SH-SY5Y (cell line): ENCODE results near the gene FUNDC1.

Experiments used
- GATA2 ChIP-seq: IDR thresholded peaks from 2 replicates; pipeline ENCODE4 v1.6.1; 2011; ENCODE audit warnings: mild to moderate bottlenecking, low read depth, low read length
- GATA3 ChIP-seq: IDR thresholded peaks from 2 replicates; pipeline ENCODE4 v1.6.1; 2011; ENCODE audit warnings: low read depth, mild to moderate bottlenecking, low read length, moderate library complexity

The FUNDC1 gene

DNA sequence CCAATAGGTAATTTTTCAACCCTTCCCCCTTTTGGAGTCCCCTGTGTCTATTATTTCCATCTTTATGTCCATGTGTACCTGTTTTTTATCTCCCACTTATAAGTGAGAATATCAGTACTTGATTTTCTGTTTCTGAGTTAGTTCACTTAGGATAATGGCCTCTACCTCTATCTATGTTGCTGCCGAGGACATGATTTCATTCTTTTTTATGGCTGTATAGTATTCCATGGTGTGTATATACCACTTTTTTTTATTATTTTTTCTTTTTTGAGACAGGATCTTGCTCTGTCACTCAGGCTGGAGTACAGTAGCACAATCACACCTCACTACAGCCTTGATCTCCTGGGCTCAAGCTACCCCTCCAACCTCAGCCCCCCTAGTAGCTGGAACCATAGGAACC lies 47.6 kb downstream of the FUNDC1 start:
- TF ChIP-seq GATA2 = no peak
- no peak for TF ChIP-seq GATA3

DNA sequence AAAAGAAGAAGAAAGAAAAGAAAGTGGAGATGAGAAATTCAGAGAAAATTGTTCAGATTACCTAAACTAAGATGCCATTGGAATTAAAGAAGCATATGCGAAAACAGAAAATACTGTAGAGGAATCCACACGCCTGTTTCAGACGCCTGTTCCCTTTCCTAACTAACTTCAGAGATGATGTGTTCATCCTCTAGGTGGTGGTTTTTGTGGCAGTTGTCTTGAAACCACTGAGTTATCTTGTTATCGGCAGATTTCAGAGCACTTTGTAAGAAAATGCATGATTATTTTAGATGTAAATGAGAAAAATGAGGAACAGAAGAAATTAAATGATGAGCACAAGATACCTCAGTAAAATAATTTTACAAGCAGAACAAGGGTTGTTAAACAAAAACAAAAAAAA lies 48.3 kb downstream of the FUNDC1 start:
- TF ChIP-seq GATA2 (no peak), GATA3 (no peak)

DNA sequence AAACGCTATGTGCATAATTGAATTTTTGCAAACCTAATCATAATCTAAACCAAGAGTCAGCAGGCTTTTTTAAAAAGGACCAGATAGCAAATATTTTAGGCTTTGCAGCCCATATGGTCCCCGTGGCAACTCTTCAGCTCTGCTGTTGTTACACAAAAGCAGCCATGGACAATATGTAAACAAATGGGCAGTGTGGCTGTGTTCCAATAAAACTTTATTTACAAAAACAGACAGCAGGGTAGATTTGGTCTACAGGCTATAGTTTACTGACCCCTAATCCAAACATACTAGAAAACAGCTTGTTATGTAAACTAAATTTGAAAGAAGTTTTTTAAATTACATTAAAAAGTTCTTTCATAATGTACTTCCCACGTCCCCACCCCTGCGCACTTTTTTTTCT lies 53.1 kb downstream of the FUNDC1 start:
- TF ChIP-seq GATA2 (no peak), GATA3 (no peak)

DNA sequence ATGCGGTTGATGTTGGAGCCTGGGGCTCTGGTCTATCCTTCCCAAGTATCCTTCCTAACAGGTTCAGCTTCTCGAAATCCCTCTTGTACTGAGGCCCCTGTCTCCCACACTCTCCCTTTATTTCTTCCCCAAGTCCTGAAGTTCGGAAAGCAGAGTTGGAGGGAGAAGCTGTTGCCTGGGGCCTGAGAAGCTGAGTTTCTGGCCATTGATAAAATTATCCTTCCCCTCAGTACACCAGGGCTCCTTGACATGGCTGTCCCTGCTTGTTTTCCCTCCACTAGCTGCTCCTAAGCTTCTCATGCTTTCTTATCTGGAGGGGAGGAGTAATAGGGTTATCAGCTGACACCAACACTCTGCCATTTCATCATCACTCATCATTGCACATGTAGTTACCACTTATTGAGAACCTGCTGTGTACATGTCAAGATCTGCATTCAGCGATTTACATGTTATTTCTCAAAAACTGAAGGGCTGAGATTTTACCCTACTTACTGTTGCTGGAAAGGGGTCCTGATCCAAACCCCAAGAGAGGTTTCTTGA lies 58.0 kb downstream of the FUNDC1 start:
- TF ChIP-seq GATA2 (no peak), GATA3 (no peak)

DNA sequence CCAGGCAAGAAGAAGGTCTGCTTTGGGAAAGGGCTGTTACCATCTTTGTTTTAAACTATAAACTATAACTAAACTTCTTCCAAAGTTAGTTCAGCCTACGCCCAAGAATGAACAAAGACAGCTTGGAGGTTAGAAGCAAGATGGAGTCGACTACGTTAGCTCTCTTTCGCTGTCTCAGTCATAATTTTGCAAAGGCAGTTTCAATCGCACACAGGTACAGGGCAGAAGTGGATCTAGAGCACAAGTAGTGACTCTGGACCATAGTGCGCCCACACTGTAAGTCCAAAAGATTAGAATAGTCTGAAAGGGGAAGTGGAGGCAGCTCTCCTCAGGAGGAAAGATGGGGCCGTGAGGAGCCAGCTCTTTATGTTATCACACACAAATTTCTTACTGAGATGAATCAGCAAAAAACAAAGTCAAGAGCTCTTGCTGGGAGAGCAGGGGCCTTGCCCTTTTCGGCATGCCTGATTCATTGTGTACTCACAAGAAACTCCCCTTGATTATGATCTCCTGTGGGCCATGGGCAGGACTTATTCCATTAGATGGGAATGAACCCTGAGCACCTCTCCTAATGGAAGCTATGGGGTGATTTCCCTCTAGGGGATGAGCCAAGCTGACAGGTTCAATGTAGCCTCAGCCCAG lies 58.6 kb downstream of the FUNDC1 start:
- TF ChIP-seq GATA2 = no peak
- no peak for TF ChIP-seq GATA3

DNA sequence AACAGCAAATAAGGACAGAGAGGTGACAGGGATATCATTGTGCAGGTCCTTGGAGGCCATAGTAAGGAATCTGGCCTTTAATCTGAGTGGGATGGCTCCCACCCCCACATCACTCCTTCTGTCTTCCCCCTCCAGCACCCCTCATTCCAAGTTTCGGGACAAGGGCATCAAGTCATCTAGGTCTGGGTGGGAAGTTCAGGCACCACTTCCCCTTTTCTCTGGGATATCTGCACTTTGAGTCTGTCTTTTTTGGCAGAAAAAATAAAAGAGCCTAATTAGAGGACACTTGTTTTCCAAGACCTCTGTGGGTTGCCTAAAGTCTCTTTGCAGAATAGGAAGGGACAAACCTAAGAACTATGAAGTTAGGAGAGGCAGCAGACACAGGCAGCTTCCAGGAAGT lies 60.1 kb downstream of the FUNDC1 start:
- no peak for TF ChIP-seq GATA3
- no peak for TF ChIP-seq GATA2

DNA sequence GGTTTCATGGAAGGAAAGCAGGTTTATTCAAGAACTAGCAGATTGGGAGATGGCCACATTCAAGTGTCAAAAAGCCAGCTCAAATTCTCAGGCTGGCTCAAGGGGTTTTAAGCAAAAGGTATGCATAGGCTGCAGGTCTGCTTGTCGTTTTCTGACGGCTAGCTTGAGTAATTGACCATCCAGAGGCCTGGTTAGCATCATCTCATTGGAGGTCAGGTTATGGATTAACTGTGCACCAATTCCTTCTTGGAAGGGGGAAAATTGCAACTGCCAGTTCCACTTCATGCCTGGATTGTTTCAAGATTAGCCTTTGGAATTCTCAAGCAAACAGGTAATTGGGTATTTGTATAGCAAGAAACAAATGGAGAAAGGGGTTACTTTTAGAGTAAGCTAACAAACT lies 62.1 kb downstream of the FUNDC1 start:
- no peak for TF ChIP-seq GATA3
- no peak for TF ChIP-seq GATA2

DNA sequence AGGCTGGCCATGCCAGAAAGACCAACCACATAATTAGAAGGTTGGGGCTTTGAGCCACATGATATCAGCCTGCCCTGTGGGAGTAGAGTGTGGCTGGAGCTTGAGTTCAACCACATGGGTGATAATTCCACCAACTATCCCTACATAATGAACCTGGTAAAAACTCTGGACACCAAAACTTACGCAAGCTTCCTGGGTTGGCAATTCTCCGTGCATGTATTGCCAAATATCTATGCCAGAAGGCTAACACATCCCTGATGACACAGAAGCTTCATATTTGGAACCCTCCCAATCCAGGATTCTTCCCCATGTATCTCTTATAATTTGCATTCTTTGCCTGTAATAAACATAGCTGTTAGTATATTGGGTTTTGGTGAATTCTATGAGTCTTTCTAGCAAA lies 68.2 kb downstream of the FUNDC1 start:
- no peak for TF ChIP-seq GATA2
- TF ChIP-seq GATA3 = no peak
